CD8-positive, alpha-beta memory T cell (primary cell): ENCODE results near the gene BAK1. TPM values are rescaled to one million over a fixed set of nuclear protein-coding genes. Genes with fewer than 3 reads are reported as not detected.
A peak's percentile ranks its signal among the peaks of the same experiment; 100 is the strongest.

ENCODE experiments used
- CTCF ChIA-PET: fragments of 350-600 bp; sonication (Branson Sonifier 250); formaldehyde crosslinking; loops from one replicate; lab custom pipeline; 2021; ENCODE audit warnings: antibody characterized with exemption; lab: Charles Lee
- POLR2A ChIA-PET: fragments of 350-600 bp; sonication (Branson Sonifier 250); formaldehyde crosslinking; loops from one replicate; lab custom pipeline; 2021; ENCODE audit warnings: antibody characterized with exemption; lab: Charles Lee
- DNase-seq, 5 donors: peaks; one replicate each; pipeline versions ENCODE4 v3.0.0 to v3.0.0-alpha.2; 2020 to 2022; ENCODE audit warnings: mixed read lengths in 1 of 5
- H3K27ac ChIP-seq: one replicate; pipeline ENCODE4 v1.7.0; 2013; ENCODE audit warnings: low read depth, mild to moderate bottlenecking, low read length, moderate library complexity
- H3K27me3 ChIP-seq: 2 replicates; pipeline ENCODE4 v1.7.0; 2013; ENCODE audit warnings: low read length, mild to moderate bottlenecking; ENCODE audit not compliant: insufficient read depth, poor library complexity, severe bottlenecking
- H3K36me3 ChIP-seq: 2 replicates; pipeline ENCODE4 v1.7.0; 2013; ENCODE audit warnings: mild to moderate bottlenecking, low read length, moderate library complexity; ENCODE audit not compliant: insufficient read depth
- H3K4me1 ChIP-seq: 2 replicates; pipeline ENCODE4 v1.7.0; 2013; ENCODE audit warnings: mild to moderate bottlenecking, low read length, moderate library complexity; ENCODE audit not compliant: insufficient read depth
- H3K4me3 ChIP-seq: 2 replicates; pipeline ENCODE4 v1.7.0; 2013; ENCODE audit warnings: mild to moderate bottlenecking, low read length
- H3K9me3 ChIP-seq: 2 replicates; pipeline ENCODE4 v1.7.0; 2013; ENCODE audit warnings: mild to moderate bottlenecking, low read length
- H3K27ac Mint-ChIP-seq, 8 donors: one replicate each; pipeline ENCODE4 v1.8.0; 2020 to 2021; ENCODE audit warnings: mixed read lengths in 8 of 8, mild to moderate bottlenecking in 6 of 8, inconsistent platforms in 3 of 8, moderate library complexity in 3 of 8
- H3K27me3 Mint-ChIP-seq, 2 donors: one replicate each; pipeline ENCODE4 v1.8.0; 2020 to 2021; ENCODE audit warnings: mixed read lengths in 2 of 2, mild to moderate bottlenecking in 1 of 2, moderate library complexity in 1 of 2
- H3K36me3 Mint-ChIP-seq, 3 donors: one replicate each; pipeline ENCODE4 v1.8.0; 2020 to 2021; ENCODE audit warnings: mixed read lengths in 3 of 3, inconsistent platforms in 1 of 3, mild to moderate bottlenecking in 1 of 3
- H3K4me1 Mint-ChIP-seq, 3 donors: one replicate each; pipeline ENCODE4 v1.8.0; 2020 to 2021; ENCODE audit warnings: mixed read lengths in 3 of 3, inconsistent platforms in 1 of 3, mild to moderate bottlenecking in 1 of 3
- H3K4me3 Mint-ChIP-seq, 7 donors: one replicate each; pipeline ENCODE4 v1.8.0; 2020 to 2021; ENCODE audit warnings: mixed read lengths in 7 of 7, mild to moderate bottlenecking in 6 of 7, moderate library complexity in 4 of 7, inconsistent platforms in 2 of 7
- H3K9me3 Mint-ChIP-seq, 5 donors: one replicate each; pipeline ENCODE4 v1.8.0; 2020 to 2022; ENCODE audit warnings: mixed read lengths in 5 of 5, mild to moderate bottlenecking in 3 of 5, moderate library complexity in 2 of 5, inconsistent platforms in 1 of 5
- polyA plus RNA-seq: library from polyadenylated mRNA; unstranded; fragments of 300-500 nt; fragmentation: Illumina TruSeq; gene quantifications from one replicate; pipeline ENCODE4 v1.2.3, GENCODE V29; 2021
- total RNA-seq, 2 experiments: library from RNA; stranded (reverse); gene quantifications; one replicate each; pipeline ENCODE4 v1.2.3, GENCODE V29; 2021

The BAK1 gene
- total and polyA plus RNA-seq, 3 experiments from 2014 or later = 43.4 to 50.1 (median 48.5) TPM

- Mint-ChIP-seq H3K4me1 (peaks cover 56 to 68% (median 62%) of the 10 kb centered on the region in 3 donors), H3K27me3 (no peaks in the 10 kb centered on the region), H3K36me3 (peaks cover 0 to 36% (median 0%) of the 10 kb centered on the region in 3 donors), H3K4me3 (peak overlapping the region; percentile 90 to 98 (median 92)), H3K9me3 (no peaks in the 10 kb centered on the region), H3K27ac (peak overlapping the region; percentile 89 to 98 (median 96))
- peak; percentile 29 to 66 (median 44) for DNase-seq
- ChIA-PET CTCF (interaction anchor here (0.7 to 2.2 kb wide), 9 partner anchors 9 to 90 kb away, joined by 3 to 8 read pairs (median 3); partner anchors contain the start of gene UQCC2), POLR2A (interaction anchor here (0.6 to 2.7 kb wide), 14 partner anchors 11 to 309 kb away, joined by 3 to 12 read pairs (median 4); partner anchors contain the start of genes BAK1, UQCC2, ZBTB22 and ZBTB9)
- Histone ChIP-seq H3K4me3 (peak overlapping the region; percentile 87), H3K27me3 (no peaks in the 10 kb centered on the region), H3K27ac (peak overlapping the region; percentile 89), H3K36me3 (no peaks in the 10 kb centered on the region), H3K4me1 (peaks cover 40% of the 10 kb centered on the region), H3K9me3 (no peaks in the 10 kb centered on the region)
Observed at GRCh38 chr6:33621711-33622388, 41.8 kb upstream of the BAK1 start.

GRCh38 chr6:33620856-33621710 lies 41.0 kb upstream of the BAK1 start, which contains the start of gene ITPR3:
ITPR3 (plus strand) TSS chr6:33621322; CDS start chr6:33621603, 281 bp downstream.
- H3K4me1 Mint-ChIP-seq = peaks cover 63 to 69% (median 69%) of the 10 kb centered on the region in 3 donors
- no peaks in the 10 kb centered on the region for H3K36me3 ChIP-seq
- peak within 1 kb of the TSS; percentile 90 for H3K4me3 ChIP-seq
- H3K27me3 ChIP-seq = no peaks in the 10 kb centered on the region
- H3K36me3 Mint-ChIP-seq = peaks cover 0 to 33% (median 0%) of the 10 kb centered on the region in 3 donors
- H3K27me3 Mint-ChIP-seq = no peaks in the 10 kb centered on the region
- no peaks in the 10 kb centered on the region for H3K9me3 ChIP-seq
- peak within 1 kb of the TSS; percentile 95 to 100 (median 98) for H3K27ac Mint-ChIP-seq
- CTCF ChIA-PET = interaction anchor here (0.6 to 2.2 kb wide), 9 partner anchors 10 to 90 kb away, joined by 3 to 8 read pairs (median 3); partner anchors contain the start of gene UQCC2
- H3K4me1 ChIP-seq = peaks cover 41% of the 10 kb centered on the region
- no peaks in the 10 kb centered on the region for H3K9me3 Mint-ChIP-seq
- H3K27ac ChIP-seq = peak within 1 kb of the TSS; percentile 89
- POLR2A ChIA-PET = interaction anchor here (0.6 to 2.7 kb wide), 14 partner anchors 11 to 309 kb away, joined by 3 to 12 read pairs (median 4); partner anchors contain the start of genes BAK1, UQCC2, ZBTB22 and ZBTB9
- peak; percentile 69 to 87 (median 81) for DNase-seq
- peak within 1 kb of the TSS; percentile 95 to 98 (median 97) for H3K4me3 Mint-ChIP-seq

GRCh38 chr6:33620158-33620855 lies 40.2 kb upstream of the BAK1 start:
- Mint-ChIP-seq H3K4me1 (peaks cover 61 to 64% (median 62%) of the 10 kb centered on the region in 3 donors), H3K27ac (peak overlapping the region; percentile 95 to 100 (median 98)), H3K27me3 (no peaks in the 10 kb centered on the region), H3K9me3 (no peaks in the 10 kb centered on the region), H3K4me3 (peak overlapping the region; percentile 85 to 98 (median 97)), H3K36me3 (peaks cover 0 to 28% (median 0%) of the 10 kb centered on the region in 3 donors)
- CTCF ChIA-PET = interaction anchor here (0.6 to 1.8 kb wide), 7 partner anchors 12 to 87 kb away, joined by 3 to 5 read pairs (median 3); partner anchors contain the start of gene BAK1
- peak in 4 of 5 donors; percentile 22 to 54 (median 30) for DNase-seq
- Histone ChIP-seq H3K36me3 (no peaks in the 10 kb centered on the region), H3K4me3 (peak overlapping the region; percentile 90), H3K27ac (peak overlapping the region; percentile 79), H3K27me3 (no peaks in the 10 kb centered on the region), H3K4me1 (peaks cover 41% of the 10 kb centered on the region), H3K9me3 (no peaks in the 10 kb centered on the region)
- POLR2A ChIA-PET = interaction anchor here (0.6 to 2.1 kb wide), 6 partner anchors 12 to 190 kb away, joined by 3 to 12 read pairs (median 4); partner anchors contain the start of gene BAK1

- Histone ChIP-seq H3K9me3 (no peaks in the 10 kb centered on the region), H3K36me3 (no peaks in the 10 kb centered on the region), H3K4me3 (no peak overlapping the region), H3K27ac (peak overlapping the region; percentile 79), H3K27me3 (no peaks in the 10 kb centered on the region), H3K4me1 (peaks cover 41% of the 10 kb centered on the region)
- POLR2A ChIA-PET = no interaction called here
- Mint-ChIP-seq H3K36me3 (peaks cover 0 to 21% (median 0%) of the 10 kb centered on the region in 3 donors), H3K4me1 (peaks cover 53 to 55% (median 55%) of the 10 kb centered on the region in 3 donors), H3K9me3 (no peaks in the 10 kb centered on the region), H3K27ac (peak overlapping the region; percentile 95 to 100 (median 98)), H3K4me3 (peak overlapping the region; percentile 85 to 98 (median 97)), H3K27me3 (no peaks in the 10 kb centered on the region)
- no peak for DNase-seq
- CTCF ChIA-PET = interaction anchor here (1.4 to 1.8 kb wide), 3 partner anchors 13 to 40 kb away, joined by 3 to 5 read pairs (median 3); partner anchors contain the start of gene BAK1
Observed at GRCh38 chr6:33619166-33619840, 39.2 kb upstream of the BAK1 start.

- Histone ChIP-seq H3K27ac (no peak overlapping the region), H3K36me3 (no peaks in the 10 kb centered on the region), H3K4me3 (no peak overlapping the region), H3K4me1 (peaks cover 23% of the 10 kb centered on the region), H3K9me3 (no peaks in the 10 kb centered on the region), H3K27me3 (no peaks in the 10 kb centered on the region)
- no peaks in the 10 kb centered on the region for H3K27me3 Mint-ChIP-seq
- ChIA-PET CTCF (no interaction called here), POLR2A (no interaction called here)
- no peaks in the 10 kb centered on the region for H3K9me3 Mint-ChIP-seq
- peak overlapping the region in 5 of 7 donors; percentile 33 to 81 (median 68) for H3K4me3 Mint-ChIP-seq
- DNase-seq = peak in 2 of 5 donors; percentile 41 to 49
- H3K27ac Mint-ChIP-seq = peak overlapping the region; percentile 21 to 90 (median 85)
- peaks cover 29 to 36% (median 35%) of the 10 kb centered on the region in 3 donors for H3K4me1 Mint-ChIP-seq
- H3K36me3 Mint-ChIP-seq = peaks cover 0 to 8% (median 0%) of the 10 kb centered on the region in 3 donors
Observed at GRCh38 chr6:33616913-33617312, 36.8 kb upstream of the BAK1 start.

- CTCF ChIA-PET = interaction anchor here (2.3 kb wide), 1 partner anchor 29 kb away, joined by 10 read pairs; no protein-coding TSS in a partner anchor
Observed at GRCh38 chr6:33616113-33616512, 36.0 kb upstream of the BAK1 start.

More at GRCh38 chr6:33616113-33616512, 36.0 kb upstream of the BAK1 start:
- no peaks in the 10 kb centered on the region for H3K9me3 Mint-ChIP-seq
- Histone ChIP-seq H3K4me1 (peaks cover 22% of the 10 kb centered on the region), H3K9me3 (no peaks in the 10 kb centered on the region), H3K4me3 (no peak overlapping the region), H3K36me3 (no peaks in the 10 kb centered on the region), H3K27me3 (no peaks in the 10 kb centered on the region), H3K27ac (no peak overlapping the region)
- peaks cover 28 to 36% (median 35%) of the 10 kb centered on the region in 3 donors for H3K4me1 Mint-ChIP-seq
- H3K36me3 Mint-ChIP-seq = peaks cover 0 to 7% (median 0%) of the 10 kb centered on the region in 3 donors
- no peaks in the 10 kb centered on the region for H3K27me3 Mint-ChIP-seq
- DNase-seq = no peak
- H3K4me3 Mint-ChIP-seq = peak overlapping the region in 1 of 7 donors; percentile 54
- POLR2A ChIA-PET = no interaction called here
- H3K27ac Mint-ChIP-seq = peak overlapping the region in 6 of 8 donors; percentile 66 to 90 (median 84)
